Right cardiac atrium (tissue), 5 donors: ENCODE measurements around the gene CACNA1E. TPM values are rescaled to one million over a fixed set of nuclear protein-coding genes. Genes with fewer than 3 reads are reported as not detected.

Source experiments
- ATAC-seq, 2 donors: fragments of 200-7000 bp; cut with Tn5 transposase; one replicate each; pipeline versions ENCODE4 v1.8.0 to v1.9.1; 2020; ENCODE audit warnings: moderate library complexity in 2 of 2, mild to moderate bottlenecking in 1 of 2
- DNase-seq, 3 donors: peaks; one replicate each; pipeline ENCODE4 v3.0.0-alpha.2; 2020
- H3K27ac ChIP-seq: one replicate; pipeline ENCODE4 v1.5.1; 2013; ENCODE audit warnings: mild to moderate bottlenecking, low read length, control low read depth, moderate library complexity
- H3K27me3 ChIP-seq: one replicate; pipeline ENCODE4 v1.6.1; 2013; ENCODE audit not compliant: control insufficient read depth, insufficient read depth
- H3K4me1 ChIP-seq: one replicate; pipeline ENCODE4 v1.6.1; 2013; ENCODE audit warnings: low read length; ENCODE audit not compliant: control insufficient read depth, insufficient read depth
- H3K4me3 ChIP-seq: one replicate; pipeline ENCODE4 v1.5.1; 2013; ENCODE audit warnings: low read length, control low read depth
- H3K9me3 ChIP-seq: one replicate; pipeline ENCODE4 v1.6.1; 2013; ENCODE audit warnings: low read length; ENCODE audit not compliant: control insufficient read depth
- WGBS: extraction: QIAGEN DNeasy Blood & Tissue Kit; methylation state at CpG from one replicate; pipeline ENCODE4 v1.1.7; 2013; 5-methylcytosine and 5-hydroxymethylcytosine counted together
- intact Hi-C, 4 donors: fragments of 100-400 bp; cut with DNase I; formaldehyde crosslinking; loops; one replicate each; pipeline versions ENCODE4 v1.11.0 to v1.14.0; 2022 to 2023
- polyA plus RNA-seq: library from polyadenylated mRNA; stranded (reverse); fragments of 200-250 nt; gene quantifications from one replicate; pipeline ENCODE4 v1.2.3, GENCODE V29; 2013
- total RNA-seq, 4 donors: library from RNA; stranded (reverse); fragmentation: NEBNext Ultra II Directional; extraction: Animal tissue kit (Norgen Biotek cat#: 25700); gene quantifications; one replicate each; pipeline ENCODE4 v1.2.1, GENCODE V29; 2021
- donor health status: healthy with polysubstance abuse.
- donor health status: DM: no; HTN: yes; CAD: no.
- donor health status: DM: no; HTN: no; CAD: no.
- donor health status: DM: no; HTN: yes; CAD: no; lungs with severe emphysema.
- donor health status: DM: yes; HTN: yes; CAD: no.

CACNA1E gene
- total and polyA plus RNA-seq, 5 donors, result 0.45 to 3.2 (median 1.8) TPM

GRCh38 chr1:181577475-181577874, 94.2 kb downstream of the CACNA1E start:
- H3K4me3 ChIP-seq, result no peak overlapping the region
- H3K9me3 ChIP-seq, result no peaks in the 10 kb centered on the region
- intact Hi-C loops, result no loop called here
- DNase-seq (no peak), ATAC-seq (no peak)
- no peaks in the 10 kb centered on the region for H3K27me3 ChIP-seq
- 82% methylated on average over 8 of the region's 8 CpGs for WGBS
- H3K4me1 ChIP-seq, result no peaks in the 10 kb centered on the region
- H3K27ac ChIP-seq, result no peak overlapping the region

DNA sequence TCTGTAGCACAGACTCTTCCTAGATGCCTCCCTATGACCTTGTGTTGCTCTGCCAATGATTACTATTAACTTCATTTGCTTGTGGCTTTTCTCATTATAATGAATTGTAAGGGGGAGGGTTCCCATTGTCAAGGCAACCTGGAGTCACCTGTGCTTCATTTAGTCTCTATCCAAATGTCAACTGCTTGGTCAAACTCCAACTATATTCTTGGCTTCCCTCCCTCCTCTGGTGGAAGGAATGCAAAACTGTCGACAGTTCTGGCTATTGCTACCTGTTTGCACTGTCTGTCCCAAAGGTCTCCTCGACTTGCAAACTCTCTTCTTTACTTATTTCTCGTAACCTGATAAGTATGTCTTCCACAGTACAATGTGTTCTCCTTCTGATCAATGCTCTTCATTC, 100.3 kb downstream of the CACNA1E start:
- intact Hi-C loops, result no loop called here
- H3K4me3 ChIP-seq, result no peak overlapping the region
- no peak for ATAC-seq

GRCh38 chr1:181587870-181588438, 104.6 kb downstream of the CACNA1E start:
- intact Hi-C loops, result no loop called here
- no peak for ATAC-seq
- Histone ChIP-seq H3K27me3 (no peaks in the 10 kb centered on the region), H3K27ac (no peak overlapping the region), H3K9me3 (no peaks in the 10 kb centered on the region), H3K4me1 (no peaks in the 10 kb centered on the region), H3K4me3 (no peak overlapping the region)
- 73% methylated on average over 10 of the region's 10 CpGs for WGBS
- DNase-seq, result no peak

More for the DNA sequence above, 100.3 kb downstream of the CACNA1E start:
- no peaks in the 10 kb centered on the region for H3K9me3 ChIP-seq
- H3K27me3 ChIP-seq, result no peaks in the 10 kb centered on the region
- 31% methylated on average over 3 of the region's 3 CpGs for WGBS
- no peak overlapping the region for H3K27ac ChIP-seq
- no peaks in the 10 kb centered on the region for H3K4me1 ChIP-seq
- DNase-seq, result no peak

- Histone ChIP-seq H3K27ac (no peak overlapping the region), H3K27me3 (no peaks in the 10 kb centered on the region), H3K9me3 (no peaks in the 10 kb centered on the region), H3K4me1 (no peaks in the 10 kb centered on the region), H3K4me3 (no peak overlapping the region)
- DNase-seq, result no peak
- intact Hi-C loops, result no loop called here
- no peak for ATAC-seq
- 83% methylated on average over 4 of the region's 4 CpGs for WGBS
These were observed 105.3 kb downstream of the CACNA1E start for GRCh38 chr1:181588631-181589030.

DNA sequence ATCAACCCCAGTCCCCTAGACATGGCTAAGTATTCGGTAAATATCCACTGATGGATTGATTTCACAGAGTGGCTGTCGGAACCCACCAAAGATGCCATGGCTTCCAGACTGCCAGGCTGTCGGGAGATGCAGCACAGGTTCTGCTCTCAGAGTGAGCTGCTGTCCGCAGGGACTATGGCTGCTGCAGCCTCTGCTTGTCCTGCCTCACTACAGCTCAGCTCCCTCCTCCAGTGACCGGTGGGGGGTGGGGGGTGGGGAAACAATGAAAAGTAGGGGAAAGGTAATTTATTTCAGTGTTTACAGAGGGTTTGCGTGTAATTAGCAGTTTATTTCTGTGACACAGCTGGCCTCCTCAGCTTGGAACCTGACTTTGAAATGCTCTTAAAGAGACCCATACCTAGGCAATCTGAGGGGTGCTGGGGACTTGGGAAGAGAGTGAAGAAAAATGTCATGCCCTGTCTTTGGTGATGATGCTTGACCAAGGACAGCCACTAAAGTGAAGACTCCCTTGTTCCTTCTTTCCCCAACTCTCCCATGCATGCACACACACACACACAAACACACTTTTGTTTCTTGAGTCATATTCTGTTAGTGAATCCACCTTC, 109.0 kb downstream of the CACNA1E start:
- no peak overlapping the region for H3K27ac ChIP-seq
- WGBS, result 26% methylated on average over 6 of the region's 6 CpGs
- no peaks in the 10 kb centered on the region for H3K4me1 ChIP-seq
- ATAC-seq, result no peak
- H3K4me3 ChIP-seq, result no peak overlapping the region
- intact Hi-C loops, result no loop called here
- no peaks in the 10 kb centered on the region for H3K9me3 ChIP-seq
- no peak for DNase-seq
- no peaks in the 10 kb centered on the region for H3K27me3 ChIP-seq

GRCh38 chr1:181593042-181593441, 109.7 kb downstream of the CACNA1E start:
- DNase-seq, result no peak
- H3K9me3 ChIP-seq, result no peaks in the 10 kb centered on the region
- intact Hi-C loops, result no loop called here
- no peak overlapping the region for H3K27ac ChIP-seq
- no peaks in the 10 kb centered on the region for H3K4me1 ChIP-seq
- WGBS, result 70% methylated on average over 4 of the region's 4 CpGs
- no peak overlapping the region for H3K4me3 ChIP-seq
- no peaks in the 10 kb centered on the region for H3K27me3 ChIP-seq
- no peak for ATAC-seq

GRCh38 chr1:181594553-181594952, 111.2 kb downstream of the CACNA1E start:
- ATAC-seq, result no peak
- Histone ChIP-seq H3K4me1 (no peaks in the 10 kb centered on the region), H3K27ac (no peak overlapping the region), H3K9me3 (no peaks in the 10 kb centered on the region), H3K4me3 (no peak overlapping the region), H3K27me3 (no peaks in the 10 kb centered on the region)
- intact Hi-C loops, result no loop called here
- 87% methylated on average over 5 of the region's 5 CpGs for WGBS
- no peak for DNase-seq

- no peak for ATAC-seq
- H3K9me3 ChIP-seq, result no peaks in the 10 kb centered on the region
These were observed 111.9 kb downstream of the CACNA1E start for GRCh38 chr1:181595234-181595633.

DNA sequence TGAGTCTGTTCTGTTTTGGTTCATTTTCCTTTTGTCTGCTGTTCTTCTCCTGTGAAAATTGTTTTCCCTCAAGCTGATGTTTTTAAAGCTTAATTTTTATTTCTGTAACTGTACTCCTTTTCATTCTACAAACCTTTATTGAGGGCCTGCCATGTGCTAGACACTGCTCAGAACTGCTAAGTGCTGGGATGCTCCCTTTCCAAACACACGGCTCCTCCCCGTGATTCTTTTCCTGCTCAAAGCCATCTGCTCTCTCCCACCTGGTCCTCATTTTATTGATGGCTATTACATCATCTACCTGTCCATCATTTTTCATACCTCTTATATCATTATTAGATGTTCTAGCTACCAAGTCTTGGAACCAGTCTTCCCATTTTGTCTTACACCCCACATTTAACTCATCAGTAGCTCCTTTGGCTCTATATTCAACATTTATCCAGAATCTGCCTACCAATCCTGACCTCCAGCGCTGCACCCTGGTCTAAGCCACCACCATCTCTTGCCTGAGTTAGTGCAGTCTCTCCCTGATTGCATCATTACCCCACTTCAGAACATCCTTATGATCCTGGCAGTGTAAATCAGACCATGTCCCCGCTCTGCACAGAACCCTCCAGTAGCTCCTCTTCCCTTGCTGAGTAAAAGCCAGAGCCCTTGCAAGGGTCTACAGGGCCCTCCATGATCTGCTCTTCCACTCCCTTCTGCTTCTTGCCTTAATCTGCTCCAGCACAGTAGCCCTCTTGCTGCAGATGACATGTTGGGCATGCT, 118.1 kb downstream of the CACNA1E start:
- no peaks in the 10 kb centered on the region for H3K4me1 ChIP-seq
- H3K27me3 ChIP-seq, result no peaks in the 10 kb centered on the region
- no peak overlapping the region for H3K4me3 ChIP-seq
- no peak overlapping the region for H3K27ac ChIP-seq
- intact Hi-C loops, result no loop called here
- ATAC-seq, result no peak
- 84% methylated on average over 4 of the region's 4 CpGs for WGBS
- H3K9me3 ChIP-seq, result no peaks in the 10 kb centered on the region
- no peak for DNase-seq

More at GRCh38 chr1:181595234-181595633, 111.9 kb downstream of the CACNA1E start:
- no peaks in the 10 kb centered on the region for H3K27me3 ChIP-seq
- intact Hi-C loops, result no loop called here
- H3K4me1 ChIP-seq, result no peaks in the 10 kb centered on the region
- DNase-seq, result no peak
- no peak overlapping the region for H3K4me3 ChIP-seq
- H3K27ac ChIP-seq, result no peak overlapping the region
- WGBS, result 70% methylated on average over 6 of the region's 6 CpGs

DNA sequence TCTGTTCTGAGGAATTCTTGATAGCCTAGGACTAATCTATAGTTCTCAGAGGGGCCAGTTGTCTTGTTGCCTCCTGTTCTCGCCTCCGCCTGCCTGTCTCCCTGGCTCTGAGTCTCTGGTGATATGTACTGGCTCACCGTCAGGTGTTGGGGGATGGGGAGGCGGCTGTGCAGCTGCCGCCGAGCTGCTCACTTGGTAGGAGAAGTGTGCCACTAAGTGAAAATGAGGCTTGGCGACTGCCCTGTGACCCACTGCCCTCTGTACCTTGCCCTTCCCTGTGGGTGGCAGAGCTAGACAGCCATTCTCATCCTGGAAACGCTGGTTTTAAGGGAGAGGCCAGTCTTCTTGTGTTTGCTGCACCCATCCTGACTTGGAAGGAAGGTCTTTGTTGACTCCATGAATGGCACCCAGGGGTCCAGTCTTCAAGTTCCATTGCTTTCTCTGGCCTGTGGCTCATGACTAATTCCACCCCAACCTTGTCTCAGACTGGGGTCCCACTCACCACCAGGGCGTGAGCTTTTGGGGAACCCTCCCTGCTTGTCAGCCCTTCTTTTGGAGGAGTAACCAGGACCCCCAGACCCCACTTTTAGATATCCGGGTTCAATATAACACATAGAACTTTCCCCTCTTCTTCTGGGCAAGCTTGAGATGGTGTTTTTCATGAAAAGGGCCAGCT, 120.6 kb downstream of the CACNA1E start:
- WGBS, result 73% methylated on average over 10 of the region's 10 CpGs
- Histone ChIP-seq H3K27ac (no peak overlapping the region), H3K9me3 (no peaks in the 10 kb centered on the region), H3K4me3 (no peak overlapping the region), H3K27me3 (no peaks in the 10 kb centered on the region), H3K4me1 (no peaks in the 10 kb centered on the region)
- DNase-seq (no peak), ATAC-seq (no peak)
- intact Hi-C loops, result no loop called here
